SK-N-SH (cell line): Measurements from ENCODE around the gene CACNA1H. TPM values are rescaled to one million over a fixed set of nuclear protein-coding genes. Genes with fewer than 3 reads are reported as not detected.

Experiments used
- CTCF ChIA-PET: fragments of 300-600, 350-600 bp; formaldehyde crosslinking; extraction: SDS; loops from one replicate; lab custom pipeline; 2021; lab: Yijun Ruan, JAX
- POLR2A ChIA-PET: fragments of 350-600 bp; sonication (Branson Sonifier 250); formaldehyde crosslinking; extraction: SDS; loops from one replicate; lab custom pipeline; 2020; ENCODE audit warnings: antibody characterized with exemption, inconsistent platforms; lab: Yijun Ruan, JAX
- DNase-seq: peaks from one replicate; pipeline ENCODE4 v3.0.0; 2012
- H2AFZ ChIP-seq: fragments of 200-600 bp; sonication (generic); 2 replicates; pipeline ENCODE4 v1.8.1; 2016; ENCODE audit warnings: antibody characterized with exemption, mild to moderate bottlenecking, low read depth
- H3F3A ChIP-seq: fragments of 200-600 bp; sonication (generic); replicated peaks from 2 replicates; pipeline ENCODE3; 2016; ENCODE audit warnings: antibody characterized with exemption, mild to moderate bottlenecking; ENCODE audit not compliant: insufficient read depth
- H3K27ac ChIP-seq, 2 experiments: fragments of 200-500 bp in 1 of 2; fragments of 200-600 bp in 1 of 2; sonication (Bioruptor generic) in 1 of 2; sonication (generic), shearing (Covaris generic) in 1 of 2; 2 replicates each; pipeline versions ENCODE4 v1.5.1 to v1.6.1; 2014 to 2016; ENCODE audit warnings: low read depth in 2 of 2, inconsistent platforms in 1 of 2, low read length in 1 of 2, mild to moderate bottlenecking in 1 of 2, mixed read lengths in 1 of 2
- H3K27me3 ChIP-seq: fragments of 200-600 bp; sonication (generic), shearing (Covaris generic); 2 replicates; pipeline ENCODE4 v1.6.1; 2016; ENCODE audit warnings: mixed run types; ENCODE audit not compliant: insufficient read depth
- H3K36me3 ChIP-seq, 2 experiments: fragments of 200-500 bp in 1 of 2; fragments of 200-600 bp in 1 of 2; sonication (Bioruptor generic) in 1 of 2; sonication (generic) in 1 of 2; replicated peaks in 1 of 2; 2 replicates each; pipeline versions ENCODE3 to v1.5.1; 2014 to 2016; ENCODE audit warnings: low read length in 1 of 2, mild to moderate bottlenecking in 1 of 2; ENCODE audit not compliant: insufficient read depth in 2 of 2, control insufficient read depth in 1 of 2
- H3K4me1 ChIP-seq, 2 experiments: fragments of 200-500 bp in 1 of 2; fragments of 200-600 bp in 1 of 2; sonication (Bioruptor generic) in 1 of 2; sonication (generic), shearing (Covaris generic) in 1 of 2; 2 replicates each; pipeline versions ENCODE4 v1.5.1 to v1.6.1; 2014 to 2016; ENCODE audit warnings: low read depth in 1 of 2, low read length in 1 of 2, mixed run types in 1 of 2; ENCODE audit not compliant: insufficient read depth in 2 of 2, control insufficient read depth in 1 of 2
- H3K4me2 ChIP-seq: fragments of 200-600 bp; sonication (generic), shearing (Covaris generic); 2 replicates; pipeline ENCODE4 v1.6.1; 2017; ENCODE audit warnings: mixed run types
- H3K4me3 ChIP-seq, 2 experiments: fragments of 200-500 bp in 1 of 2; fragments of 200-600 bp in 1 of 2; sonication (Bioruptor generic) in 1 of 2; sonication (generic), shearing (Covaris generic) in 1 of 2; 2 replicates each; pipeline versions ENCODE4 v1.5.1 to v1.8.1; 2014 to 2016; ENCODE audit warnings: low read depth in 2 of 2, inconsistent platforms in 1 of 2, low read length in 1 of 2, mild to moderate bottlenecking in 1 of 2, mixed read lengths in 1 of 2, moderate library complexity in 1 of 2
- H3K79me2 ChIP-seq: fragments of 200-600 bp; sonication (generic); 2 replicates; pipeline ENCODE4 v1.8.1; 2017; ENCODE audit warnings: mild to moderate bottlenecking; ENCODE audit not compliant: insufficient read depth
- H3K9ac ChIP-seq: fragments of 200-600 bp; sonication (generic); 2 replicates; pipeline ENCODE4 v1.6.1; 2017; ENCODE audit warnings: mixed run types
- H3K9me2 ChIP-seq: fragments of 200-600 bp; sonication (generic); 2 replicates; pipeline ENCODE4 v1.6.1; 2017; ENCODE audit warnings: mixed run types
- H3K9me3 ChIP-seq: fragments of 200-600 bp; sonication (generic); 2 replicates; pipeline ENCODE4 v1.6.1; 2017; ENCODE audit warnings: mixed run types, mild to moderate bottlenecking, moderate library complexity
- H4K20me1 ChIP-seq: fragments of 200-600 bp; sonication (generic); 2 replicates; pipeline ENCODE4 v1.6.1; 2017; ENCODE audit warnings: mild to moderate bottlenecking, mixed run types; ENCODE audit not compliant: insufficient read depth
- GATA2 ChIP-seq: sonication (generic); formaldehyde crosslinking; IDR thresholded peaks from 2 replicates; pipeline ENCODE4 v1.5.0; 2020; ENCODE audit warnings: mild to moderate bottlenecking, missing genetic modification reagents
- JUND ChIP-seq: IDR thresholded peaks from 2 replicates; pipeline ENCODE4 v1.4.0; 2012
- MXI1 ChIP-seq: IDR thresholded peaks from 2 replicates; pipeline ENCODE4 v1.6.1; 2012; ENCODE audit warnings: mild to moderate bottlenecking, low read depth, low read length, improper control_type of control experiment
- NRF1 ChIP-seq: IDR thresholded peaks from 2 replicates; pipeline ENCODE4 v1.6.1; 2012; ENCODE audit warnings: low read depth, mild to moderate bottlenecking, low read length
- POLR2AphosphoS5 ChIP-seq: IDR thresholded peaks from 2 replicates; pipeline ENCODE4 v1.6.1; 2012; ENCODE audit warnings: low read depth, low read length
- RCOR1 ChIP-seq: fragments of 150-350 bp; IDR thresholded peaks from 2 replicates; pipeline ENCODE4 v1.6.1; 2017; ENCODE audit warnings: antibody characterized with exemption, low read length
- RFX5 ChIP-seq: IDR thresholded peaks from 2 replicates; pipeline ENCODE4 v1.6.1; 2012; ENCODE audit warnings: mild to moderate bottlenecking, improper control_type of control experiment, low read length
- RXRA ChIP-seq: IDR thresholded peaks from 2 replicates; pipeline ENCODE4 v1.4.0; 2012; ENCODE audit warnings: low read depth, mild to moderate bottlenecking, borderline replicate concordance
- SIN3A ChIP-seq: IDR thresholded peaks from 2 replicates; pipeline ENCODE4 v1.6.1; 2012; ENCODE audit warnings: low read depth, mild to moderate bottlenecking, low read length, moderate library complexity, borderline replicate concordance
- YY1 ChIP-seq: IDR thresholded peaks from 2 replicates; pipeline ENCODE4 v1.4.0; 2012; ENCODE audit warnings: low read depth, mild to moderate bottlenecking
- WGBS: methylation state at CpG from one replicate; pipeline ENCODE4 v1.1.6; 2017; ENCODE audit warnings: low lambda C conversion rate; 5-methylcytosine and 5-hydroxymethylcytosine counted together
- polyA plus RNA-seq, 3 experiments: library from polyadenylated mRNA; depleted of rRNA; stranded (reverse); fragments of >200 nt; gene quantifications; 2 replicates each; pipeline ENCODE4 v1.2.3, GENCODE V29; 2012
- TF ChIP-seq, protein P1 (sequence below): fragments of 150-350 bp; IDR thresholded peaks from 2 replicates; pipeline ENCODE4 v1.6.1; 2016; ENCODE audit warnings: mild to moderate bottlenecking, low read depth, low read length
- TF ChIP-seq, protein P2 (sequence below): IDR thresholded peaks from 2 replicates; pipeline ENCODE4 v1.4.0; 2012; ENCODE audit warnings: low read depth, borderline replicate concordance
- TF ChIP-seq, protein P3 (sequence below): IDR thresholded peaks from 2 replicates; pipeline ENCODE4 v1.6.1; 2012; ENCODE audit warnings: mild to moderate bottlenecking, low read depth, low read length, moderate library complexity
- TF ChIP-seq, protein P4 (sequence below): IDR thresholded peaks from 2 replicates; pipeline ENCODE4; 2012
- TF ChIP-seq, protein P5 (sequence below): IDR thresholded peaks from 2 replicates; pipeline ENCODE4 v1.4.0; 2012; ENCODE audit warnings: low read depth

CACNA1H gene
- polyA plus RNA-seq, 1 of the 3 experiments (the other 2 are of a cell fraction): not detected

DNA sequence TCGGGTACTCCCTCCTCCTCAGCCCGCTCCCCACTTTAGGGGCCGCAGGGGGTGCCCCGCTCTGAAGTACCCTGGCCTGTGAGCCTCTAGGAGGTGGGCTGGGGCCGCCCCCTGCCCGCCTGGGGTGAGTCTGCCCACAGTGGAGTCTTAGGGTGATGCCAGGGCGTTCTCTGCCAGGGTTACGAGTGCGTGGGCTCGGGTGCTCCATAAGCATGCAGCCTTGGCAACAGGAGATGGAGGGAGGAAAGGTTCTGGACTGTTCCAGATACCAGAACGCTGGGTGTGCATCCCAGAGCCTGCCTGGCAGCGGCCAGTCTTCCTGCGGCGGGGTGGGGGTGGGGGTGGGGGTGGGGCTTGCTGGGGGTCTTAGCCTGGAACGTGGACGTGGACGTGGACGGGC lies 15.9 kb downstream of the CACNA1H start:
- H3F3A ChIP-seq: no peaks in the 10 kb centered on the region
- H3K36me3 ChIP-seq: no peaks in the 10 kb centered on the region
- H3K27ac ChIP-seq: no peak overlapping the region
- no peaks in the 10 kb centered on the region for H3K9me3 ChIP-seq
- no peak overlapping the region for H3K9ac ChIP-seq
- peaks cover 94% of the 10 kb centered on the region for H3K27me3 ChIP-seq
- 27% methylated on average over 8 of the region's 18 CpGs for WGBS
- POLR2A ChIA-PET: no interaction called here
- H3K4me1 ChIP-seq: no peaks in the 10 kb centered on the region; a peak in 1 of 4 replicates
- no peak overlapping the region for H3K4me2 ChIP-seq
- H3K4me3 ChIP-seq: no peak overlapping the region
- CTCF ChIA-PET: no interaction called here
- H3K9me2 ChIP-seq: no peaks in the 10 kb centered on the region
- DNase-seq: no peak
- peaks cover 6% of the 10 kb centered on the region; the same call in 1 of the 2 replicates for H4K20me1 ChIP-seq
- H3K79me2 ChIP-seq: no peaks in the 10 kb centered on the region
- no peak for TF ChIP-seq RFX5
- TF ChIP-seq RXRA: no peak
- TF ChIP-seq GATA2: no peak
- no peak for TF ChIP-seq POLR2AphosphoS5
- TF ChIP-seq, protein P1, sequence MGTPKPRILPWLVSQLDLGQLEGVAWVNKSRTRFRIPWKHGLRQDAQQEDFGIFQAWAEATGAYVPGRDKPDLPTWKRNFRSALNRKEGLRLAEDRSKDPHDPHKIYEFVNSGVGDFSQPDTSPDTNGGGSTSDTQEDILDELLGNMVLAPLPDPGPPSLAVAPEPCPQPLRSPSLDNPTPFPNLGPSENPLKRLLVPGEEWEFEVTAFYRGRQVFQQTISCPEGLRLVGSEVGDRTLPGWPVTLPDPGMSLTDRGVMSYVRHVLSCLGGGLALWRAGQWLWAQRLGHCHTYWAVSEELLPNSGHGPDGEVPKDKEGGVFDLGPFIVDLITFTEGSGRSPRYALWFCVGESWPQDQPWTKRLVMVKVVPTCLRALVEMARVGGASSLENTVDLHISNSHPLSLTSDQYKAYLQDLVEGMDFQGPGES: no peak
- no peak for TF ChIP-seq RCOR1
- TF ChIP-seq, protein P2, sequence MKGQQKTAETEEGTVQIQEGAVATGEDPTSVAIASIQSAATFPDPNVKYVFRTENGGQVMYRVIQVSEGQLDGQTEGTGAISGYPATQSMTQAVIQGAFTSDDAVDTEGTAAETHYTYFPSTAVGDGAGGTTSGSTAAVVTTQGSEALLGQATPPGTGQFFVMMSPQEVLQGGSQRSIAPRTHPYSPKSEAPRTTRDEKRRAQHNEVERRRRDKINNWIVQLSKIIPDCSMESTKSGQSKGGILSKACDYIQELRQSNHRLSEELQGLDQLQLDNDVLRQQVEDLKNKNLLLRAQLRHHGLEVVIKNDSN: no peak
- TF ChIP-seq JUND: no peak
- no peak overlapping the region for H2AFZ ChIP-seq

- no peaks in the 10 kb centered on the region for H3K9me3 ChIP-seq
- TF ChIP-seq YY1 (no peak), MXI1 (no peak), NRF1 (no peak), RCOR1 (no peak), SIN3A (no peak)
- TF ChIP-seq, protein P3, sequence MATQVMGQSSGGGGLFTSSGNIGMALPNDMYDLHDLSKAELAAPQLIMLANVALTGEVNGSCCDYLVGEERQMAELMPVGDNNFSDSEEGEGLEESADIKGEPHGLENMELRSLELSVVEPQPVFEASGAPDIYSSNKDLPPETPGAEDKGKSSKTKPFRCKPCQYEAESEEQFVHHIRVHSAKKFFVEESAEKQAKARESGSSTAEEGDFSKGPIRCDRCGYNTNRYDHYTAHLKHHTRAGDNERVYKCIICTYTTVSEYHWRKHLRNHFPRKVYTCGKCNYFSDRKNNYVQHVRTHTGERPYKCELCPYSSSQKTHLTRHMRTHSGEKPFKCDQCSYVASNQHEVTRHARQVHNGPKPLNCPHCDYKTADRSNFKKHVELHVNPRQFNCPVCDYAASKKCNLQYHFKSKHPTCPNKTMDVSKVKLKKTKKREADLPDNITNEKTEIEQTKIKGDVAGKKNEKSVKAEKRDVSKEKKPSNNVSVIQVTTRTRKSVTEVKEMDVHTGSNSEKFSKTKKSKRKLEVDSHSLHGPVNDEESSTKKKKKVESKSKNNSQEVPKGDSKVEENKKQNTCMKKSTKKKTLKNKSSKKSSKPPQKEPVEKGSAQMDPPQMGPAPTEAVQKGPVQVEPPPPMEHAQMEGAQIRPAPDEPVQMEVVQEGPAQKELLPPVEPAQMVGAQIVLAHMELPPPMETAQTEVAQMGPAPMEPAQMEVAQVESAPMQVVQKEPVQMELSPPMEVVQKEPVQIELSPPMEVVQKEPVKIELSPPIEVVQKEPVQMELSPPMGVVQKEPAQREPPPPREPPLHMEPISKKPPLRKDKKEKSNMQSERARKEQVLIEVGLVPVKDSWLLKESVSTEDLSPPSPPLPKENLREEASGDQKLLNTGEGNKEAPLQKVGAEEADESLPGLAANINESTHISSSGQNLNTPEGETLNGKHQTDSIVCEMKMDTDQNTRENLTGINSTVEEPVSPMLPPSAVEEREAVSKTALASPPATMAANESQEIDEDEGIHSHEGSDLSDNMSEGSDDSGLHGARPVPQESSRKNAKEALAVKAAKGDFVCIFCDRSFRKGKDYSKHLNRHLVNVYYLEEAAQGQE: no peak
- TF ChIP-seq, protein P4, sequence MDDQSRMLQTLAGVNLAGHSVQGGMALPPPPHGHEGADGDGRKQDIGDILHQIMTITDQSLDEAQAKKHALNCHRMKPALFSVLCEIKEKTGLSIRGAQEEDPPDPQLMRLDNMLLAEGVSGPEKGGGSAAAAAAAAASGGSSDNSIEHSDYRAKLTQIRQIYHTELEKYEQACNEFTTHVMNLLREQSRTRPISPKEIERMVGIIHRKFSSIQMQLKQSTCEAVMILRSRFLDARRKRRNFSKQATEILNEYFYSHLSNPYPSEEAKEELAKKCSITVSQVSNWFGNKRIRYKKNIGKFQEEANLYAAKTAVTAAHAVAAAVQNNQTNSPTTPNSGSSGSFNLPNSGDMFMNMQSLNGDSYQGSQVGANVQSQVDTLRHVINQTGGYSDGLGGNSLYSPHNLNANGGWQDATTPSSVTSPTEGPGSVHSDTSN: no peak
- TF ChIP-seq, protein P5, sequence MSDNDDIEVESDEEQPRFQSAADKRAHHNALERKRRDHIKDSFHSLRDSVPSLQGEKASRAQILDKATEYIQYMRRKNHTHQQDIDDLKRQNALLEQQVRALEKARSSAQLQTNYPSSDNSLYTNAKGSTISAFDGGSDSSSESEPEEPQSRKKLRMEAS: no peak
- TF ChIP-seq, protein P1: no peak
- CTCF ChIA-PET: no interaction called here
- H3K27ac ChIP-seq: no peak overlapping the region
- no peak overlapping the region for H3K4me2 ChIP-seq
- H3K9ac ChIP-seq: no peak overlapping the region
- no peak for DNase-seq
- H3K36me3 ChIP-seq: no peaks in the 10 kb centered on the region
- no peaks in the 10 kb centered on the region for H3K9me2 ChIP-seq
- 0 out of 2 replicates have a peak, but pooled peaks cover 8% of the 10 kb centered on the region for H4K20me1 ChIP-seq
- no peaks in the 10 kb centered on the region for H3K4me1 ChIP-seq
- H3K79me2 ChIP-seq: no peaks in the 10 kb centered on the region
- no peak overlapping the region for H2AFZ ChIP-seq
- peaks cover 87% of the 10 kb centered on the region for H3K27me3 ChIP-seq
- no peak overlapping the region for H3K4me3 ChIP-seq
- 59% methylated on average over 30 of the region's 45 CpGs for WGBS
- POLR2A ChIA-PET: no interaction called here
- H3F3A ChIP-seq: no peaks in the 10 kb centered on the region
Measured at GRCh38 chr16:1169285-1170075, 16.6 kb downstream of the CACNA1H start.
